Activated CD4-positive, alpha-beta T cell treated with anti-CD3 and anti-CD28 coated beads for 36 hours (primary cell): ENCODE measurements around the gene MYOM1. TPM values are rescaled to one million over a fixed set of nuclear protein-coding genes. Genes with fewer than 3 reads are reported as not detected.
"Not testable (repeated sequence)": the region's sequence is repeated elsewhere in the genome, so short reads cannot be mapped to it uniquely, and the experiment has no call there.

ENCODE experiments used
- ATAC-seq: fragments of 200-7000 bp; cut with Tn5 transposase; one replicate; pipeline ENCODE4 v1.10.0; 2021; ENCODE audit warnings: mild to moderate bottlenecking, moderate library complexity
- CTCF ChIA-PET: fragments of 350-600 bp; sonication (Branson Sonifier 250); formaldehyde crosslinking; loops from one replicate; lab custom pipeline; 2021; ENCODE audit warnings: antibody characterized with exemption; lab: Charles Lee
- POLR2A ChIA-PET: fragments of 350-600 bp; sonication (Branson Sonifier 250); formaldehyde crosslinking; loops from one replicate; lab custom pipeline; 2021; ENCODE audit warnings: antibody characterized with exemption, inconsistent platforms; lab: Charles Lee
- DNase-seq: peaks from one replicate; pipeline ENCODE4 v3.0.0-alpha.2; 2020
- H3K27ac Mint-ChIP-seq: one replicate; pipeline ENCODE4 v1.8.0; 2021; ENCODE audit warnings: mixed read lengths
- H3K27me3 Mint-ChIP-seq: one replicate; pipeline ENCODE4 v1.8.0; 2021; ENCODE audit warnings: mixed read lengths
- H3K36me3 Mint-ChIP-seq: one replicate; pipeline ENCODE4 v1.8.0; 2021; ENCODE audit warnings: low read depth, mixed read lengths
- H3K4me1 Mint-ChIP-seq: one replicate; pipeline ENCODE4 v1.8.0; 2021; ENCODE audit warnings: mixed read lengths
- H3K4me3 Mint-ChIP-seq: one replicate; pipeline ENCODE4 v1.8.0; 2021; ENCODE audit warnings: mild to moderate bottlenecking, moderate library complexity, mixed read lengths
- H3K9me3 Mint-ChIP-seq: one replicate; pipeline ENCODE4 v1.8.0; 2021; ENCODE audit warnings: low read depth, mixed read lengths
- intact Hi-C, 2 experiments: fragments of 100-400 bp; cut with DNase I in 1 of 2; cut with micrococcal nuclease in 1 of 2; formaldehyde crosslinking; loops; one replicate each; pipeline versions ENCODE4 v1.14.2 to v1.15.1; 2022 to 2024; cut with DNase I, micrococcal nuclease
- total RNA-seq, 2 experiments: library from RNA; stranded (reverse); gene quantifications; one replicate each; pipeline ENCODE4 v1.2.3, GENCODE V29; 2021

MYOM1 gene
- total RNA-seq, 2 experiments from 2014 or later = 0.89 to 0.95 TPM

DNA sequence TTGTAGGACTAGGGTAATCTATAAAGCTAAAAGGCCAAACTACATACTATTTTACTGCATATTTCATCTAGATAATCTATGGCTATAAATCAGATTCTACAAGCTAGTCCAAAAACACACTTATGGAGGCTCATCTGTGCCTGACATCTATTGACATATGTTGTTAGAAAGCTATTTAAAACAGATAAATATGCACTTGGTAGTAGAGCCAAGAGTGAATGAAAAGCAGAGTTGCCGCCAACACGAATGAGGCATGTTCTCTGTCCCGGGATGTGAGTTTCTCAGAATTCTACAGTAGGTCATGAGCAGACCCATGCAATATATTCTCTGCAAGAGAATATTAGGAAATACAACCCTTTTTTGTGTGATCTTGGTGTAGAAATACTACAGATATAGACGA is 140.1 kb downstream of the MYOM1 start:
- ATAC-seq = no peak
- Mint-ChIP-seq H3K9me3 (no peaks in the 10 kb centered on the region), H3K27ac (no peak overlapping the region), H3K4me3 (no peak overlapping the region), H3K27me3 (no peaks in the 10 kb centered on the region), H3K4me1 (peaks cover 9% of the 10 kb centered on the region), H3K36me3 (no peaks in the 10 kb centered on the region)
- CTCF ChIA-PET = interaction anchor here (0.8 to 8.6 kb wide), 6 partner anchors 8 to 146 kb away, joined by 3 to 67 read pairs (median 4); no protein-coding TSS in a partner anchor
- intact Hi-C loops = no loop called here
- POLR2A ChIA-PET = no interaction called here
- no peak for DNase-seq

DNA sequence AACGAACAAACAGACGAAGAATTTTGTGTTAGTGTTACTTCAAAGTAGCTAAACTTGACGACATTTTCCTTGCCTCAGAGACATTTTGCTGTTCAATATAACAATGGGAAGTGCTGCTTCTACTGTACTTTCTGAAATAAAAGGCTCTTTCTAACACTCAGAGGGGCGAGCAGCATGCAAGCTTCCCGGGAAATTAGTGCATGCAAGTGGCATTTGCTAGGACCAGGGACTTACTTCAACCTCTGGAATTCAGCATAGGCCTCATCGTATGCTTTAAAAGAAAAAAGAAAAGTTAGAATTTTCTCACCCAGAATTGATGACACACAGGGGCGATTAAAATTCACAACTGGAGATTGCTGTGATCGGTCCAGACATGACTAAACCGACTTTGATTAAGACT is 144.3 kb downstream of the MYOM1 start:
- H3K27ac Mint-ChIP-seq = no peak overlapping the region
- no peak for ATAC-seq
- intact Hi-C loops = no loop called here
- no peak for DNase-seq
- no peaks in the 10 kb centered on the region for H3K27me3 Mint-ChIP-seq
- POLR2A ChIA-PET = no interaction called here
- peaks cover 14% of the 10 kb centered on the region for H3K4me1 Mint-ChIP-seq
- no peak overlapping the region for H3K4me3 Mint-ChIP-seq
- no peaks in the 10 kb centered on the region for H3K9me3 Mint-ChIP-seq
- CTCF ChIA-PET = interaction anchor here (1.2 to 8.6 kb wide), 6 partner anchors 12 to 142 kb away, joined by 3 to 67 read pairs (median 5); no protein-coding TSS in a partner anchor
- no peaks in the 10 kb centered on the region for H3K36me3 Mint-ChIP-seq

DNA sequence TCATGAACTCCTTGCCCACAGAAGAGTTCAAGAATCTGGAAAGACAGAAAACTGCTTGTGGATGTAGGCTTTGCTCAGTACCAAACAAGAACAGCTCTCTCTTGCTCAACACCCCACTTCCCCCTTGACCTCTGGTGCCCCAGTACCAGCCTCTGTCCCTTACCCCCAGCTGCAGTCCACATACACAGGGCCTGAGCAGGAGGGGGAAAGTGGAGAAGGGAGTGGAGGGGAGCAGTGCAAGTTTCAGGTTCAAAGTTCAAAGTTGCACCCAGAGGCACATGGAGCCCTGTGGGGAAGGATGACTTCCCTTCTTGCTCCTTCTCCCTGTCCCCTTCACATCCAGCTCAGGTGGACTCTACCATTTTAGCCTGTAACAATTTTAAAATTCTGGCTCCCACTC is 145.7 kb downstream of the MYOM1 start:
- Mint-ChIP-seq H3K4me1 (peaks cover 28% of the 10 kb centered on the region), H3K4me3 (no peak overlapping the region), H3K27ac (no peak overlapping the region), H3K27me3 (no peaks in the 10 kb centered on the region), H3K36me3 (no peaks in the 10 kb centered on the region), H3K9me3 (no peaks in the 10 kb centered on the region)
- ATAC-seq = no peak
- intact Hi-C loops = no loop called here
- ChIA-PET POLR2A (interaction anchor here (1.1 kb wide), 1 partner anchor 13 kb away, joined by 3 read pairs; no protein-coding TSS in a partner anchor), CTCF (interaction anchor here (0.7 to 8.6 kb wide), 7 partner anchors 11 to 79 kb away, joined by 3 to 67 read pairs (median 5); no protein-coding TSS in a partner anchor)
- DNase-seq = no peak

DNA sequence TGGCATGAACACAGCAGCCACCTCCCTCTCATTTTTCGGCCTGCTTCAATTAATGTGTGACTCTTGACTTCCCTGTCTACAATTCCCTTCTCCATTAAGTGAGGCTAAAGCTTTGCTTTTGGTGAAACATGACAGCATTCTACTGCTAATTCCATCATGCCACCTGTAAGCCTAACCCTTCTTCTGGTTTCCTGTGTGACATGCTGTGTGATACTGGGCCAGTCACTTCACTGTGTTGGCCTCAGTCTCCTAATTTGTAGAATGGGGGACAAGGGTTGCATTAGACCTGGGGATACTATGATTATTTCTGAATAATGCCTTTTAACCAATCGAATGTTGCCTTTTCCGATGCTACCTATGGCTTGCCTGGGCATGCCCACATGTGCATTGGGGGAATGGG is 146.4 kb downstream of the MYOM1 start:
- H3K36me3 Mint-ChIP-seq, H3K4me3 Mint-ChIP-seq, DNase-seq, H3K27ac Mint-ChIP-seq, POLR2A ChIA-PET, ATAC-seq, intact Hi-C loops, H3K27me3 Mint-ChIP-seq, H3K9me3 Mint-ChIP-seq: not testable (repeated sequence)
- peaks cover 34% of the 10 kb centered on the region for H3K4me1 Mint-ChIP-seq
- CTCF ChIA-PET = interaction anchor here (0.7 to 8.6 kb wide), 4 partner anchors 10 to 37 kb away, joined by 5 to 67 read pairs (median 6); no protein-coding TSS in a partner anchor

DNA sequence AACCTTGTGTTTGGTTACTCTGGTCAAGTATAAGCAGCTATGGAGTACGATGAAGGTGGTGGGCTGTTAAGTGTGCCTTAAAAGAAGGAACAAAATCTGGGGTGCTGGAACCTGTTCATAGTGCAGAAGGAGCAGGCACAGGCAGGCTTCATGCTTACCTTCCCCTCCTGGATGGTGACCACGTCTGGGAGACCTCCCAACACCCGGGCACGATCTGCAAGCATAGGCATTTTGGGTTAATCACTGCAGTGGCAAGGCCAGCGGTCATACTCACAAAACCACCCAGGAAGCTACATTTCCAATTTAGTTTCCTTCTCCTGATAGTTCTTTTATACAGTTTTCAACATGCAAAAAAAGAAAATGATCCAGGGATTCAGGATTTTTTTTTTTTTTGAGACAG is 148.1 kb downstream of the MYOM1 start:
- ChIA-PET CTCF (interaction anchor here (0.6 to 8.6 kb wide), 3 partner anchors 8 to 86 kb away, joined by 4 to 67 read pairs (median 5); no protein-coding TSS in a partner anchor), POLR2A (no interaction called here)
- no peak overlapping the region for H3K4me3 Mint-ChIP-seq
- H3K27ac Mint-ChIP-seq = no peak overlapping the region
- H3K36me3 Mint-ChIP-seq = no peaks in the 10 kb centered on the region
- DNase-seq (no peak), ATAC-seq (no peak)
- no peaks in the 10 kb centered on the region for H3K27me3 Mint-ChIP-seq
- peaks cover 50% of the 10 kb centered on the region for H3K4me1 Mint-ChIP-seq
- intact Hi-C loops = no loop called here
- no peaks in the 10 kb centered on the region for H3K9me3 Mint-ChIP-seq

DNA sequence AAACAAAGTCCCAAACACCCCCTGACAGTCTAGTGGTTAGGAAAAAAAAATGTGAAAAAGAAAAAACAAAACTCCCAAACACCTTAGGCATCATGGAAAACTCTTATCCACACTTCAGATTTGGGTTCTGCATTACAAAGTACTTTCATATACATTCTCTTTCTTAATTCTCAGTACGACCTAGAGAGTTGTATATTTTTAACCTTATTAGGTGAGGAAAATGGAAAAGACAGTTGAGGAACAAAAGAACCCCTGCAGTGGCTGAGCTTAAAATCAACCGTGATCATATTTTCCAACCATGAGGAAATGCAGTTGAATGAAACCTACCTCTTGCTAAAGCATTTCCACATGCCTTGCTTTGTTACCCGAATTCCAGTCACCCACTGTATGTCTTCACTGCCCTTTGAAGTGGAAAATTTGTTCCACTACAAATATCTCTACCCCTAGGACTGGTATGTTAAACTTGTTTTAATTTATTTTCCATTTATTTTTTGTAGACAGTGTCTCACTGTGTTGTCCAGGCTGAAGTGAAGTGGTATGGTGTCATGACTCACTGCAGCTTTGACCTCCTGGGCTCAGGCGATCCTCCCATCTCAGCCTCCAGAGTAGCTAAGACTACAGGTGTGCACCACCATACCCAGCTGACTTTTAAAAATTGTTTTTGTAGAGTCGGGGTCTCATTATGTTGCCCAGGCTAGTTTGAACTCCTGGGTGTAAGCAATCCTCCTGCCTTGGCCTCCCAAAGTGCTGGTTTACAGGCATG is 149.9 kb downstream of the MYOM1 start:
- DNase-seq (no peak), ATAC-seq (peak; percentile 40)
- peak overlapping the region; percentile 87 for H3K27ac Mint-ChIP-seq
- H3K4me3 Mint-ChIP-seq = peak overlapping the region; percentile 43
- intact Hi-C loops = loop anchor here (1.0 kb wide), 1 partner anchor 9 kb away; no protein-coding TSS in a partner anchor
- CTCF ChIA-PET = interaction anchor here (1.1 kb wide), 1 partner anchor 16 kb away, joined by 4 read pairs; no protein-coding TSS in a partner anchor
- H3K9me3 Mint-ChIP-seq = no peaks in the 10 kb centered on the region
- peaks cover 45% of the 10 kb centered on the region for H3K4me1 Mint-ChIP-seq
- H3K36me3 Mint-ChIP-seq = no peaks in the 10 kb centered on the region
- no peaks in the 10 kb centered on the region for H3K27me3 Mint-ChIP-seq
- POLR2A ChIA-PET = interaction anchor here (0.6 to 1.3 kb wide), 2 partner anchors 9 to 113 kb away, joined by 3 to 7 read pairs; no protein-coding TSS in a partner anchor

DNA sequence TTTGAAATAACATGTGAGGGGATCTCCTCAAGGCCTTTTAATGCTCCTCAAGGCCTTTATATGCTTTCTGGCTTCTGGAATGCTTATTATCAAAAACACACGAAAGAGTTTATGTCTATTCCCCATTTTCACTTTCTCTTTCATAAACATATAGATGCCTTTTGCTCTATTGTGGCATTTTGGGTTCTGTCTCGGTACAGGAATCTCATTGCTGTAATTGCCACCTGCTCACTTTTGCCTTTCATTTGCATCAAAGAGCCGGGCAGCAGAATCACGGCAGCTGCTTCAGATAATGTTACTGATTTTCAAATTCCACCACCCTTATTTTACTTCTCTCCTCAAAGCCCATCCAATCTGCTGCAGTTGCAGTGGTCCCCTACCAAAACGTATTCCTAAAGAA is 152.0 kb downstream of the MYOM1 start:
- Mint-ChIP-seq H3K27me3 (no peaks in the 10 kb centered on the region), H3K4me1 (peaks cover 50% of the 10 kb centered on the region), H3K36me3 (no peaks in the 10 kb centered on the region), H3K27ac (peak overlapping the region; percentile 72), H3K9me3 (no peaks in the 10 kb centered on the region), H3K4me3 (peak overlapping the region; percentile 45)
- ATAC-seq (peak; percentile 35), DNase-seq (no peak)
- POLR2A ChIA-PET = no interaction called here
- CTCF ChIA-PET = interaction anchor here (0.7 kb wide), 1 partner anchor 88 kb away, joined by 3 read pairs; no protein-coding TSS in a partner anchor
- intact Hi-C loops = no loop called here

DNA sequence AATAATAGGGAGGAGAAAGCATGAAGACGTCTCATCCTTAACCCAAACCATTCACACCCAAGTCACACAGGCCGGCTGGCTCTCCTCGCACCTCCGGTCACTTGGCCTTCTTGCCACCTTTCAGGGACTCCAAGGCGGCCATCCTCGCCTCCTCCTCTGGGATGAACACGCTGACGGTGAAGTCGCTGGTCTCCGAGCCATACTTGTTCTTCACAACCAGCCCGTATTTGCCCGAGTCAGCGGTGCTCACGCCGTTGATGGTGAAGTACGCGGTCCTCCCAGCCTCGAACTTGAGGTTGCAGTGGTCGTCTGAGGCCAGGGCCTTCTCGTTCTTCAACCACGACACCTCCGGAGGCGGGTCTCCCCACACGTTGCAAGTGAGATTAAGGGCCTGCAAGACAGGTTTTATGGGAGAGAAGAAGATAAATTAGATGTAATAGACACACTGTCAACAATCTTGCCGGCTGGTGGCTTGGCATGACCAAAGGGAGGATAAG is 152.6 kb downstream of the MYOM1 start:
- Mint-ChIP-seq H3K36me3 (no peaks in the 10 kb centered on the region), H3K4me3 (peak overlapping the region; percentile 45), H3K9me3 (no peaks in the 10 kb centered on the region), H3K27ac (peak overlapping the region; percentile 72), H3K4me1 (peaks cover 55% of the 10 kb centered on the region), H3K27me3 (no peaks in the 10 kb centered on the region)
- ATAC-seq (no peak), DNase-seq (no peak)
- CTCF ChIA-PET = no interaction called here
- intact Hi-C loops = no loop called here
- POLR2A ChIA-PET = no interaction called here

DNA sequence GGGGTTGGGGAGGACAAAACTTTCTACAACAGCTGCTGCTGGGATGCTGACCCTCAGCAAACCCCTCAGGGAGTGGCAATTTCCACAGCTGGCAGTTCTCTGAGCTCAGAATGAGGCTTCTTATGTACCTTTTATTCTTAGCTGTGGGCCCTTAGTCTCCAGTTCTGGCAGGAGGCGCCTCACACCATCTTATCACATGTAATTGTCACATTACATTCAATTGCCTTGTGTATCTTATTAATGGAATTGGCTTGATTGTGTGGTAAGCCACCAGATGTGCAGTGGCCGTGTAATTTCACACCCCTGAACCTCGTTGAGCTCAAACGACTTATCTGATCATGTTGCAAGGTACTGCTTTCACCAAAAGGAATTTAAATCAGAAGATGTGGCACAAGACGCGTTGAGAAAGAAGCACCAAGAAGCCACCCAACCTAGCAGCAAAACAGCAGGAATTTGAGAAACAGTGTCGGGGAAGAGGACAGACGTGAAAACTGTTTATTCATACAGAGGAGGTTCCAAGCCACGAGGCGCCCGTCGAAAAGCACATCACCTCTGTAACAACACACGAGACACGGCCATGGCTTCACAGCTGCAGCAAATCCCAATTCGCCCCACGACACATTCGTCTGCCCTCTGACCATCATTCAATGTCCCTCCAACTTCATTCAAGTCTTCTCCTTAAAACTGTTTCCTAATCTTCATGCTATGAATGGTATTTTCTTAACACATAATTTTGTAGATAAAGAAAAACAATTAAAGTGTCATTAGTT is 153.2 kb downstream of the MYOM1 start:
- POLR2A ChIA-PET = no interaction called here
- no peak for ATAC-seq
- CTCF ChIA-PET = interaction anchor here (1.0 to 6.4 kb wide), 3 partner anchors 9 to 71 kb away, joined by 4 to 67 read pairs (median 40); no protein-coding TSS in a partner anchor
- no peak for DNase-seq
- H3K27me3 Mint-ChIP-seq = no peaks in the 10 kb centered on the region
- peaks cover 62% of the 10 kb centered on the region for H3K4me1 Mint-ChIP-seq
- H3K36me3 Mint-ChIP-seq = no peaks in the 10 kb centered on the region
- peak overlapping the region; percentile 72 for H3K27ac Mint-ChIP-seq
- intact Hi-C loops = no loop called here
- H3K4me3 Mint-ChIP-seq = no peak overlapping the region
- H3K9me3 Mint-ChIP-seq = no peaks in the 10 kb centered on the region

DNA sequence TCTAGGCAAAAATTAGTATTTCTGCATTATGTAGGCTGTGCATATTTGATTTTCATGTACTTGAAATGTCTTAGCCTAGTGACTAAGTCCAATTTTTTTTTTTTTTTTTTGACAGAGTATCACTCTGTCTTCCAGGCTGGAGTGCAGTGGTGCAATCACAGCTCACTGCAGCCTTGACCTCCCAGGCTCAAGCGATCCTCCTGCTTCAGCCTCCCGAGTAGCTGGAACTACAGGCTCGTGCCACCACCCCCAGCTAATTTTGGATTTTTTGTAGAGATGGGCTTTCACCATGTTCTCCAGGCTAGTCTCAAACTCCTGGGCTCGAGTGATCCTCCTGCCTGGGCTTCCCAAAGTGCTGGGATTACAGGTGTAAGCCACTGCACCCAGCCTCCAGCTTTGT is 156.0 kb downstream of the MYOM1 start:
- H3K36me3 Mint-ChIP-seq, H3K27me3 Mint-ChIP-seq, DNase-seq, H3K9me3 Mint-ChIP-seq, H3K4me3 Mint-ChIP-seq, ATAC-seq, H3K27ac Mint-ChIP-seq: not testable (repeated sequence)
- ChIA-PET CTCF (interaction anchor here (0.8 to 6.4 kb wide), 24 partner anchors 9 to 399 kb away, joined by 3 to 67 read pairs (median 7); no protein-coding TSS in a partner anchor), POLR2A (interaction anchor here (0.7 kb wide), 1 partner anchor 408 kb away, joined by 5 read pairs; the partner anchor contains the start of gene SMCHD1)
- H3K4me1 Mint-ChIP-seq = peaks cover 64% of the 10 kb centered on the region
- intact Hi-C loops = loop anchor here (1.0 to 5.0 kb wide), 4 partner anchors 69 to 539 kb away; no protein-coding TSS in a partner anchor
